AG10803 (cell line): Measurements from ENCODE around the gene SLC30A1.
"Not testable (repeated sequence)": the region's sequence is repeated elsewhere in the genome, so short reads cannot be mapped to it uniquely, and the experiment has no call there.

Experiments
- DNase-seq: peaks from one replicate; pipeline ENCODE4 v3.0.0; 2010; ENCODE audit warnings: low read depth
- H3K4me3 ChIP-seq: 2 replicates; pipeline ENCODE4 v1.5.1; 2011; ENCODE audit warnings: mild to moderate bottlenecking, low read length, control low read depth
- TF ChIP-seq, protein P1 (sequence below): conservative IDR thresholded peaks from 2 replicates; pipeline ENCODE4 v1.5.1; 2011; ENCODE audit warnings: mild to moderate bottlenecking, low read length, control low read depth, inconsistent platforms

Gene SLC30A1

DNA sequence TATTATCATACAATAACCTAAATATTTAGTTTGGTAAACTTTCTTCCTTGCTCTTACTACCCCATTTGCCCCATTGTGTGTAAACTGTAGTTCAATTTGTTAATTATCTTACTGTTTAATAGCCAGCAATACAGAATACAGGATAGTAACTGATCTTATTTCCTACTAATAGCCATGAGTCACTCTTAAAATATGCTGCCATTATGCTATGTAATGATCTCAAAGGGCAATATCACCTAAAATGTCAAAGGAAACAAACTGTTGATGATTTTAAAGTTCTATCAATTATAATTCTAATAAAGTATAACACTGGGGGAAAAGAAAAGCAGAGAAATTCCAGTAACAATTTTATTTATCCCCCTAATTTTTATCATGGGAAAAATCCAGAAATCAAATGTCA, 4.3 kb downstream of the SLC30A1 start:
- TF ChIP-seq, protein P1, sequence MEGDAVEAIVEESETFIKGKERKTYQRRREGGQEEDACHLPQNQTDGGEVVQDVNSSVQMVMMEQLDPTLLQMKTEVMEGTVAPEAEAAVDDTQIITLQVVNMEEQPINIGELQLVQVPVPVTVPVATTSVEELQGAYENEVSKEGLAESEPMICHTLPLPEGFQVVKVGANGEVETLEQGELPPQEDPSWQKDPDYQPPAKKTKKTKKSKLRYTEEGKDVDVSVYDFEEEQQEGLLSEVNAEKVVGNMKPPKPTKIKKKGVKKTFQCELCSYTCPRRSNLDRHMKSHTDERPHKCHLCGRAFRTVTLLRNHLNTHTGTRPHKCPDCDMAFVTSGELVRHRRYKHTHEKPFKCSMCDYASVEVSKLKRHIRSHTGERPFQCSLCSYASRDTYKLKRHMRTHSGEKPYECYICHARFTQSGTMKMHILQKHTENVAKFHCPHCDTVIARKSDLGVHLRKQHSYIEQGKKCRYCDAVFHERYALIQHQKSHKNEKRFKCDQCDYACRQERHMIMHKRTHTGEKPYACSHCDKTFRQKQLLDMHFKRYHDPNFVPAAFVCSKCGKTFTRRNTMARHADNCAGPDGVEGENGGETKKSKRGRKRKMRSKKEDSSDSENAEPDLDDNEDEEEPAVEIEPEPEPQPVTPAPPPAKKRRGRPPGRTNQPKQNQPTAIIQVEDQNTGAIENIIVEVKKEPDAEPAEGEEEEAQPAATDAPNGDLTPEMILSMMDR: no peak
- no peak overlapping the region for H3K4me3 ChIP-seq
- DNase-seq: no peak

DNA sequence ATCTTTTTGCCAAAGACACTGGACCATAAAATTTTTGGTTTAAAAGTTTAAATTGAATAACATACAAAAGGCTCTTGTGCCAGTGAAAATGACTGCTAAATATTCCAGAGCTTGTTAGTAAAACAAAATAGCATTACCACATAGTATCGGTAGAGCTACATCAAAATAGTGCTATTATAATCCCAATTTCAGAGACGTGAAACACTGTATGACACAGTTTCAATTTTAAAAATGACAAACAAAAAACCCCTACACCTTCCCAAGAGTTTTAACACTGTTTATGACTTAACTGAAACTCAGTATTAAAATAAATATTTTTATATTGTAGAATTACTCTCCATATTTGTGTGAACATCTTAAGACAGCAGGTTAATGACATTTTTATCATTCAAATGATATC, 7.0 kb downstream of the SLC30A1 start:
- no peak overlapping the region for H3K4me3 ChIP-seq
- no peak for DNase-seq
- TF ChIP-seq, protein P1: no peak

DNA sequence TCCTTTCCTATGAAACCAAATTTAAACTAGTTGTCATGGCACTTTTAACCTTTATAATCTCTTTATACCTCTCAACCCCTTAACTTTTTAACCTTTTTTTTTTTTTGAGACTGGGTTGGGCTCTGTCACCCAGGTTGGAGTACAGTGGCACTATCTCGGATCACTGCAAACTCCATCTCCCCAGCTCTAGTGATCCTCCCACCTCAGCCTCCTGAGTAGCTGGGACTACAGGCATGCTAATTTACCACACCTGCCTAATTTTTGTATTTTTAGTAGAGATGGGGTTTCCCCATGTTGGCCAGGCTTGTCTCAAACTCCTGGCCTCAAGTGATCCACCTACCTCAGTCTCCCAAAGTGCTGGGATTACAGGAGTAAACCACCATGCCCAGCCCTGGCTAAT, 8.6 kb downstream of the SLC30A1 start:
- not testable (repeated sequence) for H3K4me3 ChIP-seq, DNase-seq

DNA sequence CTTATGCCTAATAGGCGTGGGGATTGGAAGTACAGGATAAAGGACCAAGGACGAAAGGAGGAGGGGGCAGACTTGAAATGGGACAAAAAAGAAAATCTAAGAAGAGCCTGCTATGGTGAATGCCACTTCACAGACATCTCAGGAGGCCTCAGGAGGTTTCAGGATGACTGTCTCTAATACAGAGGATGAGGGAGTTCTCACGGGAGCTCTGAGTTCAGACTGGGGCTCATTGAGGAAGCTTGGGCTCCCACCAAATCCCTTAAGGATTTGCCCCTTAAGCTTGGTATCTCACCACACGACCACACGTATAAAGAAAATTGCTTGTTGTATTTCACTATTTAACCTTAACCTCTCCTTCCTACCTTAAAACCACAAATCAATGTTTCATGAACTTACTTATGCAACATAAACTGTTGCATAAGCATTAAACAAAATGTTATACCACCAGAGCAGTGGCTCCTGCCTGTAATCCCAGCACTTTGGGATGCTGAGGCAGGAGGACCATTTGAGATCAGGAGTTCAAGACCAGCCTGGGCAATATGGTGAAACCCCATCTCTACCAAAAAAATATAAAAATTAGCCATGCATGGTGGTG, 12.4 kb downstream of the SLC30A1 start:
- H3K4me3 ChIP-seq: no peak overlapping the region
- no peak for DNase-seq
- TF ChIP-seq, protein P1: no peak

DNA sequence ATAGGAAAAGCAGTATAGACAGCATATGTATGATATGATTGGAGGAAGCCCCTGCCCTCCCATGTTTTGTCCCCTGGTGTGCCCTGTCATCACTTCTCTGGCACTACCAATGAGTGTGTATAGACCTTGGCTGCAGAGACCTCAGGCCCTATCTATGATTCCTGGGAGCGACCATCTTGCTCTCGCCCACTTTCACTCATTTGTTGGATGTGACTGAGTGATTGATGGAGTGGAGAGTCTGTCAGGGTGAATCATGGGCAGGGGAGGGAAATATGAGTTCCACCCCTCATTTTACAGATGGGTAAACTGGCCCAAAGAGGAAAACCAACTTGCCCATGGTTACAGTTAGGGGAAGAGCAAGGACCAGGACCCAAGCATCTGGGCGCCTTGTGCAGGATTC, 14.9 kb downstream of the SLC30A1 start:
- DNase-seq: no peak
- no peak overlapping the region for H3K4me3 ChIP-seq
- TF ChIP-seq, protein P1: no peak

DNA sequence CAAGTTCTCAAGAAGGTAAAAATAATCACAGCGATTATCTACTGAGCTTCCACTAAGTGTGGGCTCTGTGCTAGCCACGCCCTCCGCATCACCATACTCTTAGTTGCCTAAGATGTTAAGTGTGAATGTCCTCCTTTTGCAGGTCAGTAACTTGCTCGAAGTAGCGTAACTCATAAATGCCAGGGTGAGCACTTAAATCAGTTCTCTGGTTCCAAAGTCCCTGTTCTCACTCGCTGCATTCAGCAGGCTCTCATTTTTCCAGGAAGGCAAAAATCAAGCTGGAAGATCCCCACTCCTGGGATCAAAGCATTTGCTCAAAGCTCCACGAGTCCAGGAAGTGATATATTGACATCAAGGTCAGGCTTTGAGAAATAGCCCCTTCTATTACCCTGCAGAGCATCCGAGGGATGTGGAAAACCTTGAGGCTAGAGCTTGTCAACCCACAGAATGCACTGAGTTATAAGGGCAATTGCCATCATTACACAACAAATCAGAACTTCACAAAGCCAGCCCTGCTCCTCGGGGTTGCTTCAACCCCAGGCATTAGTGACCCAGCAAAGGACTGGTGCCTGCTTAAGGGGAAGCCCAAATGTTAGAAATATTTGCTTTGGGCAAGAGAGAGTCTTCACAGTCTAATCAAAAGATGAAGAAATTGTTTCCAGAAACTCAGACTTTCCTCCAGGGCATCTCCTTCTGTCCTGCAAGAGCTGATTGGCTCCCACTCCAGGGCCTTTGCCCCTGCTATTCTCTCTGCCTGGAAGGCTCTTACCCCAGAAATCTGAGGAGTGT, 19.5 kb downstream of the SLC30A1 start:
- no peak for DNase-seq
- TF ChIP-seq, protein P1: no peak
- no peak overlapping the region for H3K4me3 ChIP-seq

DNA sequence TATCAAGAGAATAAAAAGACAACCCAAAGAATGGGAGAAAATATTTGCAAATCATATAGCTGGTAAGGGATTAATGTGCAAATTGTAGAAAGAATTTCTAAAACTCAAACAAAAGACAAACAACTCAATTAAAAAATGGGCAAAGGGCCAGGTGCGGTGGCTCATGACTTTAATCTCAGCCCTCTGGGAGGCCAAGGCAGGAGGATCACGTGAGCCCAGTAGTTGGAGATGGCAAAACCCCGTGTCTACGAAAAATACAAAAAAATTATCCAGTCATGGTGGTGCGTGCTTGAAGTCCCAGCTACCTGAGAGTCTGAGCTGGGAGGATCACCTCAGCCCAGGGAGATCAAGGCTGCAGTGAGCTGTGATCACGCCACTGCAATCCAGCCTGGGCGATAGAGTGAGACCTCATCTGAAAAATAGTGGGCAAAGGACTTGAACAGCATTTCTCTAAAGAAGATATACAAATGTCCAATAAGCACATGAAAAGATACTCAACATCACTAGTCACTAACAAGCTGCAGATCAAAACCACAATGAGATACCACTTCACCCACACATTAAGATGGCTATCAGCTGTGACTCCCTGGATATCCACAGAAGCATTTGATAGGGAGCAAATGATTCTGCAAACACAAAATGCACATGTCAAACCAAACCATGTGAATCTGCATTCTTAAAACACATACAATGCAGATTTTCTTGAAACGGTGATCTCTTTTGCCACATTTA, 20.9 kb downstream of the SLC30A1 start:
- TF ChIP-seq, protein P1: no peak
- DNase-seq: no peak
- H3K4me3 ChIP-seq: no peak overlapping the region
